Adrenal gland (tissue), 5 donors: ENCODE data around the gene RNASE13.

Source experiments
- CTCF ChIP-seq, 6 experiments: fragments of 450-650 bp in 4 of 6; fragments of 200-600 bp in 2 of 6; sonication (generic) in 1 of 6; IDR thresholded peaks; 1 replicate in 5 of 6; 2 replicates in 1 of 6; pipeline versions ENCODE4 v1.5.1 to v1.8.0; 2016 to 2021; ENCODE audit warnings: antibody characterized with exemption in 6 of 6, mild to moderate bottlenecking in 2 of 6, moderate library complexity in 1 of 6
- POLR2A ChIP-seq, 2 donors: fragments of 450-650 bp; IDR thresholded peaks; one replicate each; pipeline ENCODE4 v1.6.1; 2017; ENCODE audit warnings: antibody characterized with exemption in 2 of 2, mild to moderate bottlenecking in 2 of 2, moderate library complexity in 1 of 2
- donor health status: DM: no; HTN: no; CAD: no.

DNA sequence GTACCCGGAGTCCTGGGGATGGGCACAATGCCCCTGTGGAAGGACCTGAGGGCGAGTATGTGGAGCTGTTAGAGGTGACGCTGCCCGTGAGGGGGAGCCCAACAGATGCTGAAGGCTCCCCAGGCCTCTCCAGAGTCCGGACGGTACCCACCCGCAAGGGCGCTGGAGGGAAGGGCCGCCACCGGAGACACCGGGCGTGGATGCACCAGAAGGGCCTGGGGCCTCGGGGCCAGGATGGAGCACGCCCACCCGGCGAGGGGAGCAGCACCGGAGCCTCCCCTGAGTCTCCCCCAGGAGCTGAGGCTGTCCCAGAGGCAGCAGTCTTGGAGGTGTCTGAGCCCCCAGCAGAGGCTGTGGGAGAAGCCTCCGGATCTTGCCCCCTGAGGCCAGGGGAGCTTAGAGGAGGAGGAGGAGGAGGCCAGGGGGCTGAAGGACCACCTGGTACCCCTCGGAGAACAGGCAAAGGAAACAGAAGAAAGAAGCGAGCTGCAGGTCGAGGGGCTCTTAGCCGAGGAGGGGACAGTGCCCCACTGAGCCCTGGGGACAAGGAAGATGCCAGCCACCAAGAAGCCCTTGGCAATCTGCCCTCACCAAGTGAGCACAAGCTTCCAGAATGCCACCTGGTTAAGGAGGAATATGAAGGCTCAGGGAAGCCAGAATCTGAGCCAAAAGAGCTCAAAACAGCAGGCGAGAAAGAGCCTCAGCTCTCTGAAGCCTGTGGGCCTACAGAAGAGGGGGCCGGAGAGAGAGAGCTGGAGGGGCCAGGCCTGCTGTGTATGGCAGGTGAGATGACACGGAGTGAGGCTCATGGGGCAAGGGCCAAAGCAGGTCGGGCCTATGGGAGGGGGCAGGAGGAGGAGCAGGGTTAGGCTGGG is 40.0 kb upstream of the RNASE13 start:
- TF ChIP-seq CTCF (IDR thresholded peaks at IDR 0.05) (no peak), POLR2A (IDR thresholded peaks at IDR 0.05) (no peak)
